Muscle of leg (tissue), 11 donors: ENCODE data around the gene PRKCE. TPM values are rescaled to one million over a fixed set of nuclear protein-coding genes. Genes with fewer than 3 reads are reported as not detected.

Source experiments
- DNase-seq: peaks from one replicate; pipeline ENCODE4 v3.0.0; 2013
- H3K27ac ChIP-seq: one replicate; pipeline ENCODE4 v1.5.1; 2013; ENCODE audit warnings: mild to moderate bottlenecking, low read length, control low read depth
- H3K27me3 ChIP-seq: one replicate; pipeline ENCODE4 v1.6.1; 2013; ENCODE audit warnings: low read length; ENCODE audit not compliant: control insufficient read depth, insufficient read depth
- H3K36me3 ChIP-seq: one replicate; pipeline ENCODE4 v1.6.1; 2013; ENCODE audit warnings: low read length; ENCODE audit not compliant: control insufficient read depth, insufficient read depth
- H3K4me1 ChIP-seq: one replicate; pipeline ENCODE4 v1.6.1; 2013; ENCODE audit warnings: low read length; ENCODE audit not compliant: control insufficient read depth, insufficient read depth
- H3K4me3 ChIP-seq: one replicate; pipeline ENCODE4 v1.5.1; 2013; ENCODE audit warnings: low read length, control low read depth
- H3K9me3 ChIP-seq: replicated peaks from 2 replicates; pipeline ENCODE4 v1.6.1; 2013; ENCODE audit warnings: low read depth, low read length; ENCODE audit not compliant: control insufficient read depth
- whole genome bisulfite sequencing: methylation state at CpG from one replicate; pipeline ENCODE4 v1.1.5; 2013; ENCODE audit warnings: missing lambda C conversion rate; ENCODE audit not compliant: insufficient coverage; 5-methylcytosine and 5-hydroxymethylcytosine counted together
- polyA plus RNA-seq, 8 donors: library from polyadenylated mRNA; unstranded; fragments of 120-200 nt; gene quantifications; one replicate each; pipeline versions ENCODE4 v1.2.1 to v1.2.3, GENCODE V29; 2013; ENCODE audit warnings: inconsistent platforms in 1 of 8, low replicate concordance in 1 of 8; ENCODE audit not compliant: insufficient read length in 8 of 8, insufficient read depth in 1 of 8
- total RNA-seq: library from RNA; stranded (reverse); fragments of 120-200 nt; gene quantifications from one replicate; pipeline ENCODE4 v1.2.4, GENCODE V29; 2013

Gene PRKCE
- total and polyA plus RNA-seq, 9 donors, result 3.5 to 8.6 (median 6.3) TPM

DNA sequence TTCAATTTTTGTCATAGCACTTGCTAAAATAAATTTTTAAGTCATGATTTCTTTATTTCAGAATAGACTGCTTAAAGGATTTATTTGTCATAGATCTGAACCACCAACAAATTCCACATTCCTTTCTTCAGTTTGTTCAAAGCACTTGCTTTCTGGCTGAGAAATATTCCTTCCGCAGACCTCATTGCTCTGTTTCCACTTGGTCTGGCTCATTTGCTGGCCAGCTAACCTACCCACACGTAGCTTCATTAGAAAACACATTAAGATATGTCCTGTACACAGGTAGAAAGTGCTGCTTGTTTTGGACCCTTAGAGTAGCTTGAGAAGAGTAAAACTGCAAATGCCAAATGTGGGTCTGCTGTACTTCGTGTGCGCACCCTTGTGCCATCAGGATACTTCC, 479.0 kb downstream of the PRKCE start:
- DNase-seq, result no peak
- Histone ChIP-seq H3K4me3 (no peak overlapping the region), H3K4me1 (peaks cover 11% of the 10 kb centered on the region), H3K36me3 (no peaks in the 10 kb centered on the region), H3K27me3 (no peaks in the 10 kb centered on the region), H3K27ac (no peak overlapping the region), H3K9me3 (no peaks in the 10 kb centered on the region)
- WGBS, result 100% methylated on average over 2 of the region's 4 CpGs

DNA sequence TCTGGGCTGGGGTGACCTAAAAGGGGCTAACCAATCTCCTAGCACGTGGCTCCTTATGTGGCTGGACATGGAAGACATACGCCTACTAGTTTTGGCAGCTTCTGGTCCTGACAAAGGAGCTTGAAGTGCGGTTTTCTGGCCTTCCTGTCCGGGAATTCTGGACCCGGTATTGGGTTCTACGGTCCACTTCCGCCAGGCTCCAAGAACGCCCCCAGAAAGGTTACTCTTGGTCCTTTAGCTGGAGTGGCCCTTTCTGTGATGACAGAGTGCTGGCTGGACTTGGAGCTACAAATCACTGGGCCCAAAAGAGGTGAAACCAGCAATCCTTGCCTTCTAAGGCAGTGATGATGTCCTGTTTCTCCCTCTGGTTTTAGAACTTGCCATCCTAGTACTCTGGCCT, 481.5 kb downstream of the PRKCE start:
- Histone ChIP-seq H3K27me3 (no peaks in the 10 kb centered on the region), H3K9me3 (no peaks in the 10 kb centered on the region), H3K4me1 (peaks cover 14% of the 10 kb centered on the region), H3K27ac (no peak overlapping the region), H3K4me3 (no peak overlapping the region), H3K36me3 (no peaks in the 10 kb centered on the region)
- DNase-seq, result no peak
- WGBS, result 86% methylated on average over 8 of the region's 8 CpGs

DNA sequence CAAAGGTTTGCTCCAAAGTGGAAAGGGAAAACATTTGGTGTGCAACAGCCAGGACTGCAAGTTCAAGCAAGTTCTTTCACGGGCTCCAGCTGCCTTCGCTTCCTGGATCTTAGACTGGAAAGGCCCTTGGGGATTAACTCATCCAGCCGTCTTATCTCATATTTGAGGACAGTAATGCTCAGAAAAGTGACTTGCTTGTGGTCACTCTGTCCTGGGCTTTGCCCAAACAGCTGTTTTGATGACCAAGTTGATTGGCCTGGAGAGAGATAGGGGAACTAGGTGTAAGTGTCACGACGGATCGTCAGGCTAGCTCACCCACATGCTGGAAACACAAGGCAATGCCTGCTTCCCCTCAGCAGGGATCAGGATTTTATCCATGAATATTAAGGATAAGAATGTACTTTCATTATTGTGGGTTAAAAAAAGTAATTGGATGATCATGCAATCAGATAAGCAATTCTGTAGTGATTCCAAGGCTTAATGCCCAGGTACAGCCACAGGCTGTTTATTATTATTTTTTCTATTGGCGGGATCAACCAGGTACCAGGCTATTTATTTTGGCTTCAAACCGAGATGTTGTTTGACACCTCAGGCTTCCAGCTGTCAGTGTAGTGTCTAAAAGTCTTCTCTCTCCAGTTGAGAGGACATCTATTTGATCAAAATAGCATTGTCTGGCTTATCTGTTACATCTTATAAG, 483.2 kb downstream of the PRKCE start:
- no peaks in the 10 kb centered on the region for H3K36me3 ChIP-seq
- peak overlapping the region; percentile 45 for H3K27ac ChIP-seq
- DNase-seq, result peak; percentile 87
- no peaks in the 10 kb centered on the region for H3K9me3 ChIP-seq
- no peak overlapping the region for H3K4me3 ChIP-seq
- 46% methylated on average over 7 of the region's 8 CpGs for WGBS
- no peaks in the 10 kb centered on the region for H3K27me3 ChIP-seq
- H3K4me1 ChIP-seq, result peaks cover 14% of the 10 kb centered on the region

DNA sequence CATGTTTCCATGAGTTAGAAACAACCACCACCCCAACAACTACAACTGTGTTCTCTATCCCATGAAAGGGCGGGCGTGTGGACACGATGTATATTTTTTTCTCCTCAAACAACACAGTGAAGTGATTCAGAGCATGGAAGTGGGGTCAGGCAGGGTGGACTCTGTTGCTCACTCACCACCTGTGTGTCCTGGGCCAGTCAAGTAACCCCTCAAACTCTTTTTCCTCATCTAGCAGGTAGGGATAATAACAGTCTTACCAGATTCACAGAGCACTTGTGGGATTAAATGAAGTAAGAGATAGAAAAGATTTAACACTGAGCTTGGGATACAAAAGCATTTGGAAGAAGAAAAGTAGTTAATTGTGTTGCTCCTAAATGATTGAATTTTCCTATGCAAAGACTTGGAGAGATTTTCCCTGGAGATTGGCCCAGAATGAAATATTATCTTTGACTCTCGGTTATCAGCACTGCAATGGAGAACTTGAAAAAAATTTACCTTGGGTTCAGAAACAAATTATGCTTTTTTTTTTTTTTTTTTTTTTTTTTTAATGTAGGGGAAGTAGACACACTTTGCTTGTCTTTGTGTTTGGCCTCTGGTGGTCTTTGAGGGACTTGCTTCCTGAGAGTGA, 483.9 kb downstream of the PRKCE start:
- no peak overlapping the region for H3K4me3 ChIP-seq
- no peaks in the 10 kb centered on the region for H3K36me3 ChIP-seq
- no peak overlapping the region for H3K27ac ChIP-seq
- peaks cover 14% of the 10 kb centered on the region for H3K4me1 ChIP-seq
- H3K27me3 ChIP-seq, result no peaks in the 10 kb centered on the region
- no peaks in the 10 kb centered on the region for H3K9me3 ChIP-seq
- WGBS, result no CpG with 5 or more reads among the region's 4 CpGs
- no peak for DNase-seq

DNA sequence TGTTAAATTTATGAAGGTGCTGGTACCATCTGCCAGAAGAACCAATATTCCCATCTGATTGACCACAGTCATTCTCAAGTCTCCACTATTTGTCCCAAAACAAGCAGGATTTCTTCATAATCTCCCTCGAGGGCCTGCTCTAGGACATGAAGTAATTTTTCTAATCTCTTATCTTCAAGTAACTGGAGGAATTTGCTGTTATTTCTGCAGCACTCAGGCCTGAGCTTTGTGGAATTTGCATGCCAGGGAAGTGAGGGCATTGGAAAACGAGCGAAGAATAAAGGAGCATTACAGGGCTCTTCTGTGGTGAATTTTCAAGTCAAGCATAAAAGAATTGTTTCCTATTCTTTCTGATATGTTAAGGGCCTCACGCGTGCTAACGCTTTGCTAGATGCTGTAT, 484.5 kb downstream of the PRKCE start:
- no peaks in the 10 kb centered on the region for H3K36me3 ChIP-seq
- no peaks in the 10 kb centered on the region for H3K27me3 ChIP-seq
- H3K4me1 ChIP-seq, result peaks cover 14% of the 10 kb centered on the region
- DNase-seq, result no peak
- WGBS, result 44% methylated on average over 2 of the region's 6 CpGs
- H3K4me3 ChIP-seq, result no peak overlapping the region
- no peak overlapping the region for H3K27ac ChIP-seq
- no peaks in the 10 kb centered on the region for H3K9me3 ChIP-seq

DNA sequence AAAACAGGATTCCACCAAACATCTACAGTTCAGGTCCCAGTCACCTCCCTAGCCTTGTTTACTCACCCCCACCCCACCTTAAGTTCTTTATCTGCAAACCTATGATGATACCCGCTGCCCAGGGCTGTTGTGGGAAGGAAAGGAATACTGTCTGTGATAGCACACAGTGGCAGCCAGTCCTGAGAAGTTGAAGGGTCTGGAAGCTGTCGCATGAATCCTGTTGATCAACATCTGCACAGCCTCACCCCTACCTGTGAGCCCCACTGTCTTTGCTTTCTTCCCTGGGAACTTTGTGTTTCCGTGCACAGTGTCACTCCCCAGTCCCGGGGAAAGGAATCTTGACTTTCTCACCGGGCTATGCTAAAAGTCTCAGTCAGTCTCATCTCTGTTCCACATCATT, 485.0 kb downstream of the PRKCE start:
- no peak overlapping the region for H3K27ac ChIP-seq
- no peaks in the 10 kb centered on the region for H3K36me3 ChIP-seq
- no peaks in the 10 kb centered on the region for H3K9me3 ChIP-seq
- H3K4me1 ChIP-seq, result peaks cover 14% of the 10 kb centered on the region
- H3K27me3 ChIP-seq, result no peaks in the 10 kb centered on the region
- no peak for DNase-seq
- 81% methylated on average over 2 of the region's 5 CpGs for WGBS
- H3K4me3 ChIP-seq, result no peak overlapping the region

DNA sequence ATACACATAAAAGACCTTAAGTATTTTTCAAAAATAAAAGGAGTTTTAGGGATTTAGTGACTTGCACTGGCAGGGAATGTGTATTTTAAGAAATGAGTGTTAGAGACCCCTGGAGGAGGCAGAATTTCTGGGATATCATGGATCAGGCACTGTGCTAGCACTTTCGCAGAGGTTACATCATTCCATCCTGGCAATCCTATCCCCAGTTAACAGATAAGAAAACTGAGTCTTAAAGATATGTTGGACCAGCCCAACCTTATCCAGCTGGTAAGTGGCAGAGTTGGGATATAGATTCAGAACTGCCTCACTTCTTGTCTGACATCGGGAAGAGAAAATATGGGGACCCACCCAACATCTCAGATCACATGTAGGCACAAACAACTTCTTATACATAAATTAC, 485.5 kb downstream of the PRKCE start:
- Histone ChIP-seq H3K36me3 (no peaks in the 10 kb centered on the region), H3K4me3 (no peak overlapping the region), H3K9me3 (no peaks in the 10 kb centered on the region), H3K4me1 (peaks cover 14% of the 10 kb centered on the region), H3K27ac (no peak overlapping the region), H3K27me3 (no peaks in the 10 kb centered on the region)
- no CpG with 5 or more reads among the region's 2 CpGs for WGBS
- no peak for DNase-seq

DNA sequence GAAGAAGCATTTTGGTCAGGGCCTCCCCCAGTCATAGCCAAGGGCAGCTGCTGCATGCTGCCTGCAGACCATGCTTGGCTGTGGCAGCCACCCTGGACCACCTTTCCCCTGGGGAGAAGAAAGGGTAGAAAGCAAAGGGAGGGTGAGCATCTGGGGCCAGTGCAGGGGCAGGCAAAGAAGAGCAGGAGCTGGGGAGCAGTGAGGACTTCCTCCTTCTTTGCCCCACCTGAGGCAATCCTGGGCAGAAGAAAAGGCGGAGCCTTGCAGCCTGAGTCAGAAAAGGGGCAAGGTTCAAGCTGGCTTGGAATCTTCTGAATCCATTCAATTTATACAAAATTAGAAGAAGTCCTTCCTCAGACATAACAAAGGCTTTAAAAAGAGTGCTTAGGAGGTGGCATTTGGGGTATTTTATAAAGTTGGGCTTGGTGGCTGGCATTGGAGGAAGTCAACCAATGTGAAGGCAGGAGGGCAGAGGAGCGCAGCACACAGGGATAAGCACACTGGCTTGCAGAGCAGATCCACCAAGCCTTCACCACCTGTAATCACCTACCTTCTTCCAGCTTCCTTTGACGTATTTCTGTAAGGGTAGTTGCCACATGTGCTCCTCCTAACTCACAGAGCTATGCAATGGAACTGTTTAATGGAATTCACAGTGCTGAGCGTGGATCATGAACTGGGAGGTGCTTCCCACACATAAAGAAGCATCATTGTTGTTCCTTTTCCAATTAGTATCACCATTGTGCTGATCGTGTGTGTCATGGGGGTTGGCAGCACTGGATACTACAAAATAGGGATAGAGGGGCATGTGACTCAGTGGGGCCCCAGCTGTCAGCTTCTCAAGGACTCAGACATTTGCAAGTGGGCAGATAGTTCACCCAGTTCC, 491.3 kb downstream of the PRKCE start:
- H3K9me3 ChIP-seq, result no peaks in the 10 kb centered on the region
- peaks cover 11% of the 10 kb centered on the region for H3K4me1 ChIP-seq
- no peaks in the 10 kb centered on the region for H3K27me3 ChIP-seq
- H3K27ac ChIP-seq, result no peak overlapping the region
- no peak for DNase-seq
- H3K36me3 ChIP-seq, result peaks cover 2% of the 10 kb centered on the region
- H3K4me3 ChIP-seq, result no peak overlapping the region
- no CpG with 5 or more reads among the region's 5 CpGs for WGBS

DNA sequence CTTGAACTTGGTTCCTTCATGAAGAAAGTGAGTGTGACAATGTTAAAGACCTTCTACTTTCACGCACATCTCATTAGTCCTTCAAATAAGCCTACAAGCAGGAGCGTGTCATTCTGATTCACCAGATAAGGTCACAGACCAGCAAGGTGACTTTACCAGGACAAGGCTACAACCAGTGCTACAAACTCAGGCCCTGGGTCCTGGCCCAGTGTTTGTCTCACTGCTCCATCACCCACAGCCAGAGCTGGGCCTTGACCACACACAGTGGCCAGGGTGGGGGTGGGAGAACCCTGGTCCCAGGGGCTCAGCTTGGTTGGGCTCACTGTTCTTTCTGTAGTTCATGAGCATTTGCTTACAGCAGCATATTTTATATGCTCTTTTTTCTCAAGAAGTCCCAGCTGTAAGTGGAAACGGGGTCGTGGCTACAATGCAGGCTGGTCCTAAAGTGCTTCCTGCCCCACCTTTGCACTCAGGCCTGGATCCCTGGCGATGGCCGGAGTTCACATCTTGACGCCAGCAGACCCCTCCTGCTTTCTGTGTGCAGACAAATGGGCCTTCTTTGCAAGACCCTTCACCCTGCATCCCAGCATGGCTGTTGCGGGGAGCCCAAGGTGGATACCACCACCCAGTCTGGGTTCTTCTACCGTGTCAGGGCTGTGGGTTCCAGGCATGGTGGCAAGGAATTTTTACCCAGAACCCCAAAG, 492.1 kb downstream of the PRKCE start:
- Histone ChIP-seq H3K4me1 (peaks cover 11% of the 10 kb centered on the region), H3K4me3 (no peak overlapping the region), H3K9me3 (no peaks in the 10 kb centered on the region), H3K36me3 (peaks cover 2% of the 10 kb centered on the region), H3K27ac (no peak overlapping the region), H3K27me3 (no peaks in the 10 kb centered on the region)
- DNase-seq, result no peak
- 92% methylated on average over 7 of the region's 9 CpGs for WGBS
